OCI-LY3 (cell line): ENCODE measurements around the gene GOLGA5.

Source experiments
- CTCF ChIP-seq: fragments of 200-600, 300-600 bp; sonication (generic); IDR thresholded peaks from 2 replicates; pipeline ENCODE4 v1.5.1; 2014; ENCODE audit warnings: antibody characterized with exemption, low read length, low read depth
- EZH2phosphoT487 ChIP-seq: fragments of 200-600 bp; shearing (Covaris generic); IDR thresholded peaks from 2 replicates; pipeline ENCODE4 v1.6.1; 2018; ENCODE audit warnings: antibody characterized with exemption, mixed run types, low read depth

- no peak for TF ChIP-seq CTCF
- TF ChIP-seq EZH2phosphoT487: no peak
Observed at GRCh38 chr14:92844204-92844603, 50.1 kb downstream of the GOLGA5 start.
